A549 (cell line): Measurements from ENCODE around the gene C19orf25. TPM values are rescaled to one million over a fixed set of nuclear protein-coding genes. Genes with fewer than 3 reads are reported as not detected.

ENCODE experiments used
- ATAC-seq, 2 experiments: fragments of 200-7000 bp in 1 of 2; fragments of >200 bp in 1 of 2; cut with Nextera tagmentation in 1 of 2; cut with Tn5 transposase in 1 of 2; 3 replicates each; pipeline versions ENCODE4 v1.8.0 to v1.9.1; 2018 to 2020; ENCODE audit warnings: mild to moderate bottlenecking in 1 of 2, moderate library complexity in 1 of 2
- CTCF ChIA-PET: fragments of 300-600 bp; sonication (Branson Sonifier 250); formaldehyde crosslinking; extraction: SDS; loops from one replicate; lab custom pipeline; 2021; ENCODE audit warnings: antibody characterized with exemption, inconsistent platforms; lab: Yijun Ruan, JAX
- POLR2A ChIA-PET: fragments of 350-600 bp; formaldehyde crosslinking; extraction: SDS; loops from one replicate; lab custom pipeline; 2021; ENCODE audit warnings: antibody characterized with exemption, inconsistent platforms; lab: Yijun Ruan, JAX
- DNase-seq, 2 experiments: peaks; one replicate each; pipeline versions ENCODE4 v3.0.0 to v3.0.0-alpha.2; 2011 to 2016; ENCODE audit warnings: low read depth in 1 of 2, low spot score in 1 of 2
- FAIRE-seq: peaks from 2 replicates; lab custom pipeline; 2011; peaks lifted over from hg19 to GRCh38; lab: Jason Lieb, UNC
- H3K27ac ChIP-seq, 2 experiments: fragments of >200 bp; sonication (Bioruptor Twin); formaldehyde crosslinking; 3 replicates each; pipeline ENCODE4 v1.5.1; 2016 to 2017
- H3K4me1 ChIP-seq: fragments of >200 bp; sonication (Bioruptor Twin); formaldehyde crosslinking; 3 replicates; pipeline ENCODE4 v1.6.1; 2016
- H3K4me2 ChIP-seq: fragments of >200 bp; sonication (Bioruptor Twin); formaldehyde crosslinking; 3 replicates; pipeline ENCODE4 v1.6.1; 2016
- H3K4me3 ChIP-seq: fragments of >200 bp; sonication (Bioruptor Twin); formaldehyde crosslinking; 3 replicates; pipeline ENCODE4 v1.5.1; 2016
- H3K9me3 ChIP-seq: fragments of >200 bp; sonication (Bioruptor Twin); formaldehyde crosslinking; 3 replicates; pipeline ENCODE4 v1.6.1; 2016
- ATOH8 ChIP-seq: fragments of 250-450 bp; sonication (Bioruptor Pico); IDR thresholded peaks from 2 replicates; pipeline ENCODE4 v1.5.0; 2020; ENCODE audit warnings: low read depth, mild to moderate bottlenecking, moderate library complexity
- CBX2 ChIP-seq: fragments of 200-600 bp; sonication (generic); IDR thresholded peaks from 2 replicates; pipeline ENCODE4 v1.6.1; 2016; ENCODE audit warnings: low read depth, mild to moderate bottlenecking, borderline replicate concordance
- CBX8 ChIP-seq: fragments of 200-600 bp; sonication (generic); IDR thresholded peaks from 2 replicates; pipeline ENCODE4 v1.6.1; 2016
- CEBPB ChIP-seq, 2 experiments: fragments of >200 bp in 1 of 2; sonication (Bioruptor Twin) in 1 of 2; formaldehyde crosslinking in 1 of 2; IDR thresholded peaks; 2 replicates each; pipeline ENCODE4 v1.6.1; 2012 to 2016
- CHD2 ChIP-seq: fragments of 150-350 bp; IDR thresholded peaks from 2 replicates; pipeline ENCODE4 v1.6.1; 2014; ENCODE audit warnings: low read length; ENCODE audit not compliant: partially characterized antibody
- GATA3 ChIP-seq: IDR thresholded peaks from 2 replicates; pipeline ENCODE4 v1.6.1; 2012; ENCODE audit warnings: borderline replicate concordance
- HDAC2 ChIP-seq: fragments of 200-600 bp; sonication (generic); IDR thresholded peaks from 2 replicates; pipeline ENCODE4 v1.6.1; 2016
- HEYL ChIP-seq: fragments of 250-450 bp; sonication (Bioruptor Pico); IDR thresholded peaks from 2 replicates; pipeline ENCODE4 v1.8.0; 2021; ENCODE audit warnings: mild to moderate bottlenecking, moderate library complexity
- JUNB ChIP-seq: fragments of >200 bp; sonication (Bioruptor Twin); formaldehyde crosslinking; IDR thresholded peaks from 2 replicates; pipeline ENCODE4 v1.6.1; 2016
- NR3C1 ChIP-seq: fragments of >200 bp; sonication (Bioruptor Twin); formaldehyde crosslinking; IDR thresholded peaks from 3 replicates; pipeline ENCODE4 v1.6.1; 2017
- POLR2A ChIP-seq: IDR thresholded peaks from 2 replicates; pipeline ENCODE4 v1.6.1; 2012; ENCODE audit warnings: mild to moderate bottlenecking, low read length
- RAD21 ChIP-seq, 2 experiments: fragments of >200 bp in 1 of 2; sonication (Bioruptor Twin) in 1 of 2; formaldehyde crosslinking in 1 of 2; IDR thresholded peaks in 1 of 2; conservative IDR thresholded peaks in 1 of 2; 2 replicates in 1 of 2; 3 replicates in 1 of 2; pipeline ENCODE4 v1.6.1; 2012 to 2018; ENCODE audit warnings: inconsistent platforms in 1 of 2
- SMC3 ChIP-seq: fragments of >200 bp; sonication (Bioruptor Twin); formaldehyde crosslinking; IDR thresholded peaks from 3 replicates; pipeline ENCODE4 v1.6.1; 2018; ENCODE audit warnings: inconsistent platforms
- ZC3H11A ChIP-seq: fragments of 450-650 bp; IDR thresholded peaks from 2 replicates; pipeline ENCODE4 v1.6.1; 2014; ENCODE audit warnings: antibody characterized with exemption, mild to moderate bottlenecking
- WGBS: methylation state at CpG from one replicate; pipeline ENCODE4 v1.1.6; 2017; ENCODE audit errors: missing lambda C conversion rate; 5-methylcytosine and 5-hydroxymethylcytosine counted together
- polyA plus RNA-seq, 4 experiments: library from polyadenylated mRNA; depleted of rRNA in 3 of 4; stranded (reverse); fragments of >200 nt; fragmentation: RNase III in 1 of 4; extraction: RNeasy Plus Mini Kit Qiagen cat#74134 plus additional on column Dnase treatment in 1 of 4; gene quantifications; 2 replicates in 3 of 4; 3 replicates in 1 of 4; pipeline ENCODE4 v1.2.3, GENCODE V29; 2011 to 2017
- TF ChIP-seq, protein P1 (sequence below): IDR thresholded peaks from 2 replicates; pipeline ENCODE4 v1.6.1; 2012
- TF ChIP-seq, protein P2 (sequence below): fragments of 200-600 bp; sonication (generic); IDR thresholded peaks from 2 replicates; pipeline ENCODE4 v1.6.1; 2016; ENCODE audit warnings: antibody characterized with exemption, mild to moderate bottlenecking, moderate library complexity
- TF ChIP-seq, protein P3 (sequence below): fragments of 250-450 bp; sonication (Bioruptor Pico); IDR thresholded peaks from 2 replicates; pipeline ENCODE4 v1.5.0; 2021; ENCODE audit warnings: mild to moderate bottlenecking, moderate library complexity, borderline replicate concordance
- TF ChIP-seq, protein P4 (sequence below): fragments of 150-350 bp; IDR thresholded peaks from 2 replicates; pipeline ENCODE4 v1.6.1; 2014; ENCODE audit warnings: low read depth, mild to moderate bottlenecking, low read length

Gene C19orf25
- polyA plus RNA-seq, 2 of the 4 experiments (the other 2 are of a cell fraction): 8.2 to 20.7 TPM

DNA sequence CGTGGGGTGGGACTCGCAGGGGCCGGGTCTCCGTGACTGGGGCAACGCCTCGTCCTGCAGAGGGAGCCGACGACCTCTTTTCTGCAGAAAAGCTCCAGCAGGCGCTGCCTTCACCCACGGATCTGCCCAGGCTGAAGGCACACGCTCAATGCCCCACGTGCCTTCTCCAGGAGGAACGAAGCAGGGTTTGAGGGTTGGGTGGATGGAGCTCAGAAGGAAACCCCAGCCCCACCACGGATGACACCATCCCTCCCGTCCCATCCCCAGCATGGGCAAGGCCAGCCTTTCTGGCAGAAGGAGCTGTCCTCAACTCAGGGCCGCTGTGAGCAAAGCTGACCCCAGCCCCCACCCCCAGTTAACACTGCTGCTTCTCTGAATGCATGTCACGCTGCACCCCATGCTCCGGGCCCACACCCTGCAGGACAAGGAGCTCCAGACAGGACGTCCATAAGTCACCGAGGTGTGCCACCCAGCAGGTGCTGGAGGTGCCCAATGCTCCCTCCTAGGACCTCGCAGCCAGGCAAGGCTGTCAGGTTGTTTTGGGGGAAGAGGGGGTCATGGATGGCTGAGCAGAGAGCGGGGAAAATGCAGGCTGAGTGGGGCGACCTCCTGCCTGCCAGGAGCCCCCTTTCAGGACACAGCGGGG lies 7.4 kb downstream of the C19orf25 start:
- ChIA-PET POLR2A (no interaction called here), CTCF (interaction anchor here (0.8 to 1.2 kb wide), 4 partner anchors 18 to 192 kb away, joined by 3 read pairs; no protein-coding TSS in a partner anchor)
- peak in 1 of 2 experiments; percentile 53; a peak in 3 of 6 replicates for ATAC-seq
- FAIRE-seq: no peak
- WGBS: 86% methylated on average over 6 of the region's 24 CpGs
- H3K4me1 ChIP-seq: peaks cover 7% of the 10 kb centered on the region
- H3K4me2 ChIP-seq: no peak overlapping the region
- H3K27ac ChIP-seq: no peak overlapping the region
- TF ChIP-seq CBX2 (no peak), CEBPB (IDR thresholded peaks at IDR 0.05) (no peak), ZC3H11A (no peak), ATOH8 (CRISPR knock-in tag) (no peak), GATA3 (no peak), CHD2 (no peak), RAD21 (conservative IDR thresholded peaks at IDR 0.05 in 1 of 2, IDR thresholded peaks at IDR 0.05 in 1 of 2) (no peak), JUNB (no peak), HDAC2 (no peak), CBX8 (no peak), HEYL (CRISPR knock-in tag) (no peak), POLR2A (no peak), NR3C1 (no peak), SMC3 (no peak)
- TF ChIP-seq, protein P1, sequence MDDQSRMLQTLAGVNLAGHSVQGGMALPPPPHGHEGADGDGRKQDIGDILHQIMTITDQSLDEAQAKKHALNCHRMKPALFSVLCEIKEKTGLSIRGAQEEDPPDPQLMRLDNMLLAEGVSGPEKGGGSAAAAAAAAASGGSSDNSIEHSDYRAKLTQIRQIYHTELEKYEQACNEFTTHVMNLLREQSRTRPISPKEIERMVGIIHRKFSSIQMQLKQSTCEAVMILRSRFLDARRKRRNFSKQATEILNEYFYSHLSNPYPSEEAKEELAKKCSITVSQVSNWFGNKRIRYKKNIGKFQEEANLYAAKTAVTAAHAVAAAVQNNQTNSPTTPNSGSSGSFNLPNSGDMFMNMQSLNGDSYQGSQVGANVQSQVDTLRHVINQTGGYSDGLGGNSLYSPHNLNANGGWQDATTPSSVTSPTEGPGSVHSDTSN: no peak
- TF ChIP-seq, protein P2, sequence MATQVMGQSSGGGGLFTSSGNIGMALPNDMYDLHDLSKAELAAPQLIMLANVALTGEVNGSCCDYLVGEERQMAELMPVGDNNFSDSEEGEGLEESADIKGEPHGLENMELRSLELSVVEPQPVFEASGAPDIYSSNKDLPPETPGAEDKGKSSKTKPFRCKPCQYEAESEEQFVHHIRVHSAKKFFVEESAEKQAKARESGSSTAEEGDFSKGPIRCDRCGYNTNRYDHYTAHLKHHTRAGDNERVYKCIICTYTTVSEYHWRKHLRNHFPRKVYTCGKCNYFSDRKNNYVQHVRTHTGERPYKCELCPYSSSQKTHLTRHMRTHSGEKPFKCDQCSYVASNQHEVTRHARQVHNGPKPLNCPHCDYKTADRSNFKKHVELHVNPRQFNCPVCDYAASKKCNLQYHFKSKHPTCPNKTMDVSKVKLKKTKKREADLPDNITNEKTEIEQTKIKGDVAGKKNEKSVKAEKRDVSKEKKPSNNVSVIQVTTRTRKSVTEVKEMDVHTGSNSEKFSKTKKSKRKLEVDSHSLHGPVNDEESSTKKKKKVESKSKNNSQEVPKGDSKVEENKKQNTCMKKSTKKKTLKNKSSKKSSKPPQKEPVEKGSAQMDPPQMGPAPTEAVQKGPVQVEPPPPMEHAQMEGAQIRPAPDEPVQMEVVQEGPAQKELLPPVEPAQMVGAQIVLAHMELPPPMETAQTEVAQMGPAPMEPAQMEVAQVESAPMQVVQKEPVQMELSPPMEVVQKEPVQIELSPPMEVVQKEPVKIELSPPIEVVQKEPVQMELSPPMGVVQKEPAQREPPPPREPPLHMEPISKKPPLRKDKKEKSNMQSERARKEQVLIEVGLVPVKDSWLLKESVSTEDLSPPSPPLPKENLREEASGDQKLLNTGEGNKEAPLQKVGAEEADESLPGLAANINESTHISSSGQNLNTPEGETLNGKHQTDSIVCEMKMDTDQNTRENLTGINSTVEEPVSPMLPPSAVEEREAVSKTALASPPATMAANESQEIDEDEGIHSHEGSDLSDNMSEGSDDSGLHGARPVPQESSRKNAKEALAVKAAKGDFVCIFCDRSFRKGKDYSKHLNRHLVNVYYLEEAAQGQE: no peak
- TF ChIP-seq, protein P3, sequence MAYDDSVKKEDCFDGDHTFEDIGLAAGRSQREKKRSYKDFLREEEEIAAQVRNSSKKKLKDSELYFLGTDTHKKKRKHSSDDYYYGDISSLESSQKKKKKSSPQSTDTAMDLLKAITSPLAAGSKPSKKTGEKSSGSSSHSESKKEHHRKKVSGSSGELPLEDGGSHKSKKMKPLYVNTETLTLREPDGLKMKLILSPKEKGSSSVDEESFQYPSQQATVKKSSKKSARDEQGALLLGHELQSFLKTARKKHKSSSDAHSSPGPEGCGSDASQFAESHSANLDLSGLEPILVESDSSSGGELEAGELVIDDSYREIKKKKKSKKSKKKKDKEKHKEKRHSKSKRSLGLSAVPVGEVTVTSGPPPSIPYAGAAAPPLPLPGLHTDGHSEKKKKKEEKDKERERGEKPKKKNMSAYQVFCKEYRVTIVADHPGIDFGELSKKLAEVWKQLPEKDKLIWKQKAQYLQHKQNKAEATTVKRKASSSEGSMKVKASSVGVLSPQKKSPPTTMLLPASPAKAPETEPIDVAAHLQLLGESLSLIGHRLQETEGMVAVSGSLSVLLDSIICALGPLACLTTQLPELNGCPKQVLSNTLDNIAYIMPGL (CRISPR knock-in tag): no peak
- TF ChIP-seq, protein P4, sequence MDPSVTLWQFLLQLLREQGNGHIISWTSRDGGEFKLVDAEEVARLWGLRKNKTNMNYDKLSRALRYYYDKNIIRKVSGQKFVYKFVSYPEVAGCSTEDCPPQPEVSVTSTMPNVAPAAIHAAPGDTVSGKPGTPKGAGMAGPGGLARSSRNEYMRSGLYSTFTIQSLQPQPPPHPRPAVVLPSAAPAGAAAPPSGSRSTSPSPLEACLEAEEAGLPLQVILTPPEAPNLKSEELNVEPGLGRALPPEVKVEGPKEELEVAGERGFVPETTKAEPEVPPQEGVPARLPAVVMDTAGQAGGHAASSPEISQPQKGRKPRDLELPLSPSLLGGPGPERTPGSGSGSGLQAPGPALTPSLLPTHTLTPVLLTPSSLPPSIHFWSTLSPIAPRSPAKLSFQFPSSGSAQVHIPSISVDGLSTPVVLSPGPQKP: no peak
- H3K4me3 ChIP-seq: no peak overlapping the region
- no peaks in the 10 kb centered on the region for H3K9me3 ChIP-seq
- DNase-seq: no peak
